Loucy (cell line): Measurements from ENCODE around the gene NAV2.

Source experiments
- EZH2phosphoT487 ChIP-seq: fragments of 200-600 bp; IDR thresholded peaks from 2 replicates; pipeline ENCODE4 v1.6.1; 2018; ENCODE audit warnings: antibody characterized with exemption, mild to moderate bottlenecking, moderate library complexity, borderline replicate concordance
- TF ChIP-seq, protein P1 (sequence below): fragments of 200-600 bp; sonication (generic); conservative IDR thresholded peaks from 2 replicates; pipeline ENCODE4 v1.5.1; 2014; ENCODE audit warnings: mild to moderate bottlenecking, antibody characterized with exemption, low read length

DNA sequence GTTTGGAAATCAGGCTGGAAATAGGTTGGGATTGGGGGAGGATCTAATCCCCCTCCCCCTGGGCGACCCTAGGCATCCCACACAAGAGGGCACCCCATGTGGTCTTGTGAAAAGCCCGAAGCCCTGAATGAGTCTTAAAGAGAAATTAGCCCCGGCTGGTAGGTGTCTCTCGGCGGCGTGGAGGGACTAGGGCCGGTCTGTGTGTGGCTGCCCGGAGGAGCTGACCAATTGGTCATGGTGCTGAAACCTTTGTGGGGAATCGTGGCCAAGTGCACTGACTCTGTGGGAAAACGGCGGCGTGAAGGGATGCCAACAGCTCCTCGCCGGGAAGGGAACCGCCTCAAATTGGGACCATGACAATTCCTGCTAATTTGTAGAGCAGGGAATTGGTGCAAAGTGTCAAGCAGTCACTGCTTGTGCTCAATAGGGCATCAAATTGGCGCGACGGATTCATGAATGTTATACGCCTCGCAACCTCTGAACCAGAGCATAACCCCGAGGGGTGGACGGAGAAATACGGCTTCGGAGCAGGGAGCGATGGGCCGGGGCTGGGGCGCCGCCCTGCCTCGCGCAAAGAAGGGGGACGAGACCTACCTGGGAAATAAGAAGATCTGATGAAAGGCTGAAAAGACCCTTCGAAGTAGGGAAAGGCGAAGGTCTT, 446.1 kb downstream of the NAV2 start:
- no peak for TF ChIP-seq EZH2phosphoT487
- TF ChIP-seq, protein P1, sequence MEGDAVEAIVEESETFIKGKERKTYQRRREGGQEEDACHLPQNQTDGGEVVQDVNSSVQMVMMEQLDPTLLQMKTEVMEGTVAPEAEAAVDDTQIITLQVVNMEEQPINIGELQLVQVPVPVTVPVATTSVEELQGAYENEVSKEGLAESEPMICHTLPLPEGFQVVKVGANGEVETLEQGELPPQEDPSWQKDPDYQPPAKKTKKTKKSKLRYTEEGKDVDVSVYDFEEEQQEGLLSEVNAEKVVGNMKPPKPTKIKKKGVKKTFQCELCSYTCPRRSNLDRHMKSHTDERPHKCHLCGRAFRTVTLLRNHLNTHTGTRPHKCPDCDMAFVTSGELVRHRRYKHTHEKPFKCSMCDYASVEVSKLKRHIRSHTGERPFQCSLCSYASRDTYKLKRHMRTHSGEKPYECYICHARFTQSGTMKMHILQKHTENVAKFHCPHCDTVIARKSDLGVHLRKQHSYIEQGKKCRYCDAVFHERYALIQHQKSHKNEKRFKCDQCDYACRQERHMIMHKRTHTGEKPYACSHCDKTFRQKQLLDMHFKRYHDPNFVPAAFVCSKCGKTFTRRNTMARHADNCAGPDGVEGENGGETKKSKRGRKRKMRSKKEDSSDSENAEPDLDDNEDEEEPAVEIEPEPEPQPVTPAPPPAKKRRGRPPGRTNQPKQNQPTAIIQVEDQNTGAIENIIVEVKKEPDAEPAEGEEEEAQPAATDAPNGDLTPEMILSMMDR, result no peak
